GM19452 (cell line): Measurements from ENCODE around the gene KAZN.
"Not testable (repeated sequence)": the region's sequence is repeated elsewhere in the genome, so short reads cannot be mapped to it uniquely, and the experiment has no call there.

Experiments
- ATAC-seq: cut with Tn5 transposase; IDR thresholded peaks from one replicate; pipeline ENCODE4 v1.9.1; 2021; ENCODE audit not compliant: unreplicated experiment

Gene KAZN

DNA sequence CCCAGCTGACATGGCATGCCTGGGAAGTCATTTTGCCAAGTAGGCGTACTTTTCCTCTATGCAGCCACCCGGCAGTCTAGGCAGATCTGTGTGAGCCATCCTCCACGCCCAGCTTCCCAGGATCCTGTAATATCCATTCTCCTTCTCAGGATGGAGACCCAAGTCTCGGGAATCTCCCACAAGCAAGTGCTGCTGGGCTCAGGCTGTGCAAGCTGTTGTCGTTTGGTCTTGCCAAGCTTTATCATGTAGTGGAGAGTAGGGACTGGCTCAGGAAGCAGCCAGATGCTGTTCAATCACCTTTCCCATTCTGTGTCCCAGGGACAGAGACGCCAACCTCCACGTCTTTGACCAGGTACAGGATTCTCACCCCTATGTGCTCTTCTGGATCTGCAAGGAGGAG is 363.9 kb downstream of the KAZN start:
- ATAC-seq: no peak

DNA sequence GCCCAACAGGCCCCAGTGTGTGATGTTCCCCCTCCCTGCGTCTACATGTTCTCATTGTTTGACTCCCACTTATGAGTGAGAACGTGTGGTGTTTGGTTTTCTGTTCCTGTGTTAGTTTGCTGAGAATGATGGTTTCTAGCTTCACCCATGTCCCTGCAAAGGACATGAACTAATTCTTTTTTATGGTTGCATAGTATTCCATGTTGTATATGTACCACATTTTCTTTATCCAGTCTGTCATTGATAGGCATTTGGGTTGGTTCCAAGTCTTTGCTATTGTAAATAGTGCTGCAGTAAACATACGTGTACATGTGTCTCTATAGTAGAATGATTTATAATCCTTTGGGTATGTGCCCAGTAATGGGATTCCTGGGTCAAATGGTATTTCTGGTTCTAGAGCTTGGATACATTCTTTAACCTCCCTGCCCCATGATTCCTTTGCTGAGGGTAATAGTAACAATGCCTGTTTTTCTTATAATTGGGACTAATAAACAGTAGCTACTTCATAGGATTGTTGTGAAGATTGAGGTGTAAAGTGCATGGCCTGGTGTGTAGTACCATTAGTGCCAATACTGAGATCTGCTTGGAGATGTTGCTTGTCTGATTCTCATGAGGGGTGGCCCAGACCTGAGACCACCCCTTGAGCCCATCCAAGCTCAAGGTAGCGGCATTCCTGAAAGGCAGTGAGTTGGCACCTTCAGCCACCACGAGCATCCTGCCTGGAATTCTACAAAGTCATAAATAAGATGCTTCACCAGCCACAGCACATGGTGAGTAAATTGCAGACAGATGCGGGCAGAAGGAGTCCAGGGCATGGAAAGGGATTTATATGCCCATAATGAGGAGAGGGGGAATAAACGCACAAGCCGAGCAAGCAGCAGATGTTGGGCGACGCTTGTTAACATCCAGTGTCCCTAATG is 365.6 kb downstream of the KAZN start:
- ATAC-seq: not testable (repeated sequence)

DNA sequence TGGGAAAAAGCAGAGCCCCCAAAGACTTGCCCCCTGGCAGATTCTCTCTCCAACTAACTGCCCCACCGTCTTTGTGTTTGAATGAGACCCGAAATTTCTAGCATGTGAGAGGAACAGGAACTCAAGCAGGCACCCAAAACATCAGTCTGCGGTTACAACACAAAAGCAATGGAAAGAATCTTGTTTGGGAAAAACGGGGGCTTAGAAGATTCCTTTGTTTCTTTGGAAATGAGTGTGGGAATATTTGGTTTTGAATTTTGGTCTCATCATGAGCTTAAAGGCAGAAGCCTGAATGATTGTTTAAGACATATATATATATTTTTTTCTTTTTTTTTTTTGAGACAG is 366.2 kb downstream of the KAZN start:
- no peak for ATAC-seq

DNA sequence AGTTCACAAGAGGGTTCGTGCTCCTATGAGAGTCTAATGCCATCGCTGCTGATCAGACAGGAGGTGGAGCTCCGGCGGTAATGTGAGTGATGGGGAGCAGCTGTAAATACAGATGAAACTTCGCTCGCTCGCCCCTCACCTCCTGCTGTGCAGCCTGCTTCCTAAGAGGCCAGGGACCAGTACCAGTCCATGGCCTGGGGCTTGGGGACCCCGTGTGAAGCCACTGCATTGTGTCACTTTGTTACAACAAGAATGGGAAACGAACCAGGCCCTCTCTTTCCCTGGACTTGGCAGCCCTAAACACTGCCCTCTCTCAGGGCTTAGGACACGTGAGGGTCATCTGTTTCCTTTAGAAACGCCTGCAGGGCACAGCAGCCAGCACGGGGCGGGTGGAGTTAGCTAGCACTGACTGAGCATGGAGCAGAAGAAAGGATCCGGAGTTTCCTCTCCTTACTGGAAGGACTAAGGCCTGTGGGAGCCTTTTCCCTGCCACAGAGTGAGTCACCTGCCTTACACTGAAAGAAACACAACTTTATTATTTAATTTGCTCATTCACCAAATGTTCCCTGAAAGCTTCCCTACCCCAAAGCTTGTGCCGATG is 369.9 kb downstream of the KAZN start:
- no peak for ATAC-seq

DNA sequence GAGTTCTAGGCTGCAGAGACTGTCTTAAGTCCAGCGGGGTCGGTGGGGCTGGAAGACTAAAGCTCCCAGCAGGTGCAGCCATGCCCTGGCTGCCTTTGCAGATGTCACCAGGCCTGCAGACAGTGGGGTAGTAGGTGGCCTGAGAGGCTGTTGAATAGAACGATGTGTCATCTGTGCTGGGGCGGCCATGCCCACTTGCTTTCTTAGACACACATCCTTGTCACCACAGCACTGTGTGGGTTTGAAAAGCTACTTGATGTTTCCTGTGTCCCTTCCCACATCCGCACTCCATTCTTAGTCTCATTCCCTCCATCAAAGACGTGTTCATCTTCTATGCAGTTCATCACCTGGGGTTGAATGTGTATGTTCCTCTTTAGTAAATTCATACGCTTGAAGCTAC is 370.5 kb downstream of the KAZN start:
- ATAC-seq: no peak

DNA sequence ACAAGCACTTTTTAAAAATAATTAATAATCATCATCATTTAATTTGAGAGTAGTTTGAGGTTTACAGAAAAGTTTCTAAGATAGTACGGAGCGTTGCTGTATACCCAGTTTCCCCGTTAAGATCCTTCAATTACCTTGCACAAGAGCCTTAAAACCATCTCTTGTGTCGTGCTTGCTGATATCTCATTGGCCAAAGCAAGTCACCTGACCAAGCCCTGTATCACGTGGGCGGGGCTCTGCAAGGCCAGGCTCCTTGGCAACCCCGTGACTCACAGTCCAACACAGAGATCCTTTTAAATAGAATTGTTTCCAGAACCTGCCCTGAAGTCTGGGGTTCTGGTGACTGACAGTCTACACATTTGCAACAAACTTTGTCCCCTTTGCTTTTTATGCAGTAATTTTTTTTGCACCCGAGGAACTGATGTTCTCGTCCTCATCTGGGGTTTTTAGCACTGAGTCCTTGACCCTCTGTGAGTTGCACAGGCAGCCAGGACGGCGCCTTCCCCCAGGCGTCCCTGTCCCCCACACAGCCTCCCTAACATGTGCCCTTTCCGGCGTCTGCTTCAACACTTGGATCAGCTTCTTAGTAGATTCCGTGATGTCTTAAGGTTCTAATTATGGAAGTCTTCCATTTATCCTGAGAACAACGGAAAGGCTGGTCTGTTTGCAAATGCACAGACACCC is 371.8 kb downstream of the KAZN start:
- no peak for ATAC-seq

DNA sequence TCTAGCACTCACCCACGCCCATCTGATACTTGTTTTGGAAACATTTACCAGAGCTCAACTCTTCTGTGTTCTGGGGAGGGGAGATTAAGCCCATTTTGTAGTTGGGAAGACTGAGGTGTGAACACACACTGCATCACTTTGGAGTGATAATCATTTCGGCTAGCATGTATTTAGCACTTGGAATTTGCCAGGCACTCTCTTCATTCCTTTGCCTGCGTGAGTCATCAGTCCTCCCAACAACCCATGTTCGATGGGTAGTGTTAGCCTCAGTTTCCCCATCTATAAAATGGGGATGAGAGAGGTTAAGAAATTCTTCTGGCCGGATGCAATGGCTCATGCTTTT is 372.3 kb downstream of the KAZN start:
- ATAC-seq: no peak

DNA sequence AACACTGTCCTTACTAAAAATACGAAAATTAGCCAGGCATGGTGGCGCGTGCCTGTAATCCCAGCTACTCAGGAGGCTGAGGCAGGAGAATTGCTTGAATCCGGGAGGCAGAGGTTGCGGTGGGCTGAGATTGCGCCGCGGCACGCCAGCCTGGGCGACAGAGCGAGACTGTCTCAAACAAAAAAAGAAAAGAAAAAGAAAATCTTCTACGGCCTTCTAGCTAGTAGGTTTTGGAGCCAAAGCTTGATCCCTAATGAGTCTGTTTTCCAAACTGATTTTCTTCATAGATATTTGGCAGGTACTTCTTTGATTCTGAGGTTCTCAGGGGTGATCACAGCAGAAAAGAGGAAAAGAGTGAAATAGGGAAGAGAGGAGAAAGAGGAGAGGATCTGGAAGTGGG is 372.7 kb downstream of the KAZN start:
- ATAC-seq: no peak

DNA sequence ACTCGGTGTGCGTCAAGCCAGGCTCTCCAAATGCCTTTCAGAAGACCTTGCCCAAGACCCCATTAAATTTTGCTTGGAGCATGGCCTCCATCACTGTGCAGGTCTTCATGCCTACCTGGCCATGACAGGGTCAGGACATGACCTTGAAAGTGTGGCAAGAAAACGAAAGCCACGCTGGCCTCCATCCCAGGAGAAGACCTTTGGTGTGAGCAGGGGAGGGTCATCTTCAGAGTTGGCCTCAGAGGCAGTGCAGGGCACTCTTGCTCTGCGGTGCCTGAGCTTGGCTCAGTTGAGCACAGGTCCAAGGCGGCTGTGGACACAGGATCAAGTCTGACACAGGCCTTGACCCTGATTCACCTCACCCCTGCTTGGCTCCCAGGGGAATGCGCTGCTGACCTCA is 373.6 kb downstream of the KAZN start:
- ATAC-seq: no peak

DNA sequence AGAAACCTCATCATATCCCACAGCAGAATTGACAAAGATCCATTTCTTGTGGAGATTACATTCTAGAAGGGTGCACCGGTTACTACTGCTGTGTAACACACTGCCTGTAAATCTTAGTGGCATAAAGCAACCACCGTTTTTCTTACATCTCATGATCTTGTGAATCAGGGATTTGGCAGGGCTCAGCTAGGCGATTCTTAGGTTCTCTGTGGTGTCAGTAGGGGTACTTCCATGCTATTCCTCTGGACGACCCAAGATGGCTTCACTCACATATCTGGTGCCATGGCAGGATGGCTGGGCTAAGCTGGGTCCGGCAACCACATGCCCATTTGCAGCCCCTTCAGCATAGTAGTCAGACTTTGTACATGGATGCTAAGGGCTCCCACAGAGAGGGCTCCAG is 375.3 kb downstream of the KAZN start:
- no peak for ATAC-seq

DNA sequence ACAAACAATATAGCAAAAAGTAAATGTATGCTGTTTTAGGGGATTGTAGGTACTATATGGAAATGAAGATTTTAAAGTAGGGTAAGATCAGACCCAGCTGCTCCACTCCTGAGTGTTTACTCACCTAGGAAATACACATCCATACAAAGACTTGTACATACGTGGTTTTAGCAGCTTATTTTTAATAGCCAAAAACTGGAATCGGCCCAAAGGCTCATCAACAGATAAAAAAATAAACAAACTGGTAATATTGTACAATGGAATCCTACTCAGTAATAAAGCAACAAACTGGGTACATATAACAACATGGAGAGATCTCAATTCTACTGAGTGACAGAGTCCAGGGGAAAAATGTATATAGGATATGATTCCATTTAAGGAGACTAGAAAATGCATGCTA is 375.9 kb downstream of the KAZN start:
- no peak for ATAC-seq

DNA sequence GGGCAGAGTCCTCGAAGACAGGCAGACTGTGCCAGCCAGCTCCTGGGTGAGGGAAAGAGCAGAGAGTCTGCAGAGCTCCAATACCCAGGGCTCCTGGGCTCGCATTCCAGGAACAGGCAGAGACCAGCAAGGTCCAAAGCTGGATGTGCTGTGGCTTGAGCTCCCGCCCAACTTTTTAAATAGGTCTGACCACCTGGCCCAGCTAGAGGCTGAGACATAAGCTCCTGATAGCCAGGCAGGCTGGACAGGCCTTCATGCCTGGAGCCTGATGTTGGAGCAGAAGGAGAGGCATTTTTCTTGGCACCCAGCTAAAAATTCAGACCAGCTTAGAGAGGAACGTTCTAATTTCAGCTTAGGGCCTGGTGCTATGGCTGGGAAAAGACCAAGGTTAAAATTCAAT is 376.6 kb downstream of the KAZN start:
- ATAC-seq: no peak

DNA sequence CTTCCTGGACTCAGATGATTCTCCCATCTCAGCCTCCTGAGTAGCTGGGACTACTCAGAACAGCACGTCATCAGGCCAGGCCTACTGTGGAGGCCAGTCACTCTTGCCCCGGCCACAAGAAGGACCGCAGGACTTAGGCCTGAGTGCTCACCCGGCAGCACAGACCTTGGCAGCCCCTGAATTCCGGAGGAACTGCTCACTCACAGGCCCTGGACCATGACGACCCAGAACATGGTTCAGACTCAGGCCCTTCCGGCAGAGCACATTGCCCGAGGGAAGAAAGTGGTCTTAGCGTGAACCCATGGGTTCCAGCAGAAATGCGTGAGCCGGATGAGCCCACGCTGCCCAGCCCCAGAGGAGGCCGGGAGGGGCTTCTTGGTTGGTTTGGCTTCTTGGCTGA is 377.8 kb downstream of the KAZN start:
- ATAC-seq: no peak

DNA sequence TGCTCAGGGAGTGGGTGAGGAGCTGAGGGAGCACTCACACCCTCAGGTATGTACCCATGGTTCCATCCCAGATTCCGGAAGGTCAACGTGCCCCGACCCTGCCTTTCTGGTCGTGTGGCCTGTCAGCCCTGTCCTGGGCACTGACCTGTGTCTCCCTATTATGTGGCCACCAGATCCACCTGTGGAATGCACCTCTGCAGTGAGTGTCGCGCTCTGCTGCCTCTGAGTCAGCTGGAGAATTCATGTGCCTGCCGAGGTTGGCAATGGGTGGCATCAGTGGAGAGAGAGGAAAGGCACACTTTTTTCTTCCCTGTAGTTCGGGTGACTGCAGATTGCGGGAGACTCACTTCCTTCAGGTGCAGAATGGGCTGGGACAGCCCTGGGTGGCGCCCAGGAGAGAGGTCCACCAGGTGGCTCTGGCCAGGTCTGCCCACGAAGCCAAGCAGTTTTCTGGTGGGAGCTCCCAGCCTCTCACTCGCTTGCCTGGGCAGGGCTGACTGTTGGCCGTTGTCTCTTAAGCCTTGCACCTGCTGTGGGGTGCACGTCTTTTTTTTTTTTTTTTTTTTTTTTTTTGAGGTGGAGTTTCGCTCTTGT is 378.9 kb downstream of the KAZN start:
- no peak for ATAC-seq

DNA sequence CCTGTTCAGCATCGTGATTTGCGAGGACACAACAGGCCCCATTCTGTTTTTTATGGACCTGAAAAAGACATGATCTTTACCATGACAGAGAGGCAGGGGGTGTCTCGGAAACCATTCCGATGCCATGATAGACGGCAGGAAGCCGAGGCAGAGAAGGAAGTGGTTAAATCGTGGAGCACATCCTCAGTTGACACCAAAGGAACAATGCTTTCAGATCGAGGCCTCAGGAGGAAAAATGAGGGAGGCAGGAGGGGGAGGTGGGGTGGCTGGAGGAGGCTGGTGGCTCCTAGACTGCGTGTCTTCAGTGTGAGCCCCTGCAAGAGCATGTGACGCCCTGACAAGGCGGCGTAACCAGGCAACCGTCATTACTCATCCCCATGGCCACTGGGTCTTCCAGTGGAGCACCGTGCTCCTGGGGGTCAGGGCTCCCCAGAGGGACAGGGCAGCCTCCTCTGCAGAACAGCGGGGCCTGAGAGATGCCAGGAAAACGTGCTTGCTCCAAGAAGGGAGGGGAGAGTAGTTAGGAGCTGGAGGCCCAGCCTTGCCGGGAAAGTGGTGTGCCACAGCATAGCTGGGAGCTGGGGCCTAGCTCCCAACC is 382.2 kb downstream of the KAZN start:
- no peak for ATAC-seq

DNA sequence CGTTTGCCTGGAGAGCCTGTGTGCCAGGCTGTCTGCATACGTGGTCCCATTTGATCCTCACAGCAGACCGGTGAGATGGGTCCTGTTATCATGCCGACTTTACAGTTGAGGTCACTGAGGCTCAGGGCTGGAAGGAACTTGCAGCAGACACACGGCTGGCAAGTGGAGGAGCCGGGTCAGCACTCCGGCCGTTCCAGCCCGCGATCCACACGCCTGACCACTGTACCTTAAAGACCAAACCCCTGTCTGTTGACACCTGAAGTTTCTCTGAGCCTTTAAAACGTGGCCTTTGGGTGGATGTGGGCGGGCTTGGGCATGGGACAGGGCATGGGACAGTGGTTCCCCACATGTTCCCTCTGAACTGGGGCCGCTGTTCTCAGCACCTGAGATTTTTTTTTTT is 383.5 kb downstream of the KAZN start:
- ATAC-seq: no peak

DNA sequence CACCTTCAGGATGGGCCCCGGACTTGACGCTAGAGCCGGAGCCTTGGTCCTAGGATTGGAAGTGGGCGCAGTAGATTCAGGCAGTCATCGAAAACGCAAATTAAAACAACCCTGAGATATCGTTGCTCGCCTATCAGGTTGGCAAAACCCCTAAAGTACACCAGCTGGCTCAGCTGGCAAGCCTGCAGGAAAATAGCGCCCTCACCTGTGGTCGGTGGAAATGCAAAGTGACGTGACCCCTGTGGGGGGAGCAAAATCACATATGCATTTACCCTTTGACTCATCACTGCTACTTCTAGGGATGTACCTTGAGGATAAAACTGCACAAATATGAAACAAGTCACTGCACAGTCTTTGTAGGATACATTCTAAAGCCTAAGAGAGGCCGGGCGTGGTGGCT is 384.8 kb downstream of the KAZN start:
- no peak for ATAC-seq

DNA sequence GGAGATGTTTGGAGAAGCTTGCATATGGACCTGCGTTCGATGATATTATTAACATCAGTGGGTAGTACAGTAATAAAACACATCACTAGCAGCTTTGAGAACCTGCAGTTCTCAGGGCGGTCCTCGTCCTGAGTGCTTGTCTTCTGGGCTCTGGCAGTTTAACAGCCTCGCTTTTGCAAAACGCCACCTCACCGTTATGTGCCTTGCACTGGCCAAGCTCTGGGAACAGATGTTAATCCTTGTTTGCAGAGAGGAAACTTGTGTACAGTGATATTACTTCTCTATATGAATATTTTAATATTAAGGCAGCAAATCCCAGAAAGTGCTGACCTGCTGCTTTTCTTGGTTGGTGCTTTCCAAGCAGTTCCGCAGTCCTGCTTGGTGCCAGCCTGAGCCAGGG is 387.7 kb downstream of the KAZN start:
- ATAC-seq: no peak

DNA sequence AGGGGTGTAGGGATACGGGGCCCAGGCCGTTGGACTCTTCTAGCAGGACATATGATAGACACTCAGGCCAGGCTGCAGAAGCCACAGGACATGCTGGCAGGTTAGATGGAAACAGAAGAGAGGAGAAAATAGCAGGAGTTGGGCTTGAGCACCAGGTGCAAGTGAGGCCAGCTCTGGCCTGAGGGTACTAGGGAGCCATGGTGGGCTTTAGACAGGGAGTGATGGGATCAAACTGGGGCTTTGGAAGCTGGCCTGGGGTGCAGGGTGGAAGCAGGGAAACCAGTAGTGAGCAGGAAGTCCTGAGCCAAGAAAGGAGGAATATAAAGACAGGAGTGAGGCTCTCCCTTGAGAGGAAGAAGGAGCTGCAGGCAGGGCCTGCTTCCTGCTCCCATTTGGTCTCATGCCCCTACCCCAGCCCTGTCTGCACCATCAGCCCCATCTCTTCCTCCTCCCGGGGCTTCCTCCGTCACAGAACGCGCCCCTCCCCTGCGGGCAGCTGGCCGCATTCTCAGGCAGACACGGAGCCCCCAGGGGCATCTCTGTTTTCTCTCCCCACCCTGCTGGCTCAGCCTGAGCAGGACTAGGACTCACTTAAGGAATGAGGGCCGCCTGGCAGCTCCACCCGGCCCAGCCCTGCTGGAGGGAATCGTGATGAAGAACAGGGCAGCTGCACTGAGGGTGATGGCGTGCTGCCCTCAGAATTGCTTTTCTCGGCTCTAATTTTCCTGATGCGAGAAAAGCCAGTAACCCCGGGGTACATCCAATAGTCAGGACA is 389.5 kb downstream of the KAZN start:
- no peak for ATAC-seq

DNA sequence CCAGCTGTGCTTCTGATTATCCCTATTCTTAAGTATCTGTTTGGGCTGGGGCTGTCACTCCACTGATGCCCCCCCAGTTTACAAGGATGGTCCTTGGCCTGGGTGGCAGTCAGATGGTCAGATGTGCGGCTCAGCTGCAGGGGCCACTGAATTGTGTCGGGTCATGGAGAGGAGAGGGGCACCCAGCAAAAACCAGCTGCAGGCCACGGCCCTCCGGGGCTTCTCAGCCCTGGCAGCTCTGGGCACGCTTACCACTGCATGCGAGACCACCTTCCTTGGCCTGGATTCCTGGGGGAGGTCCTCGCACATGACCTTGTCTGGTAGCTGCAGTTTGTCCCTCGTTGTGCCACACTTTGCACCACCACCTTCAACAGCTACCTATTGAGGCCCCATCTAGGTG is 390.2 kb downstream of the KAZN start:
- ATAC-seq: no peak
